ENCODE data around the gene ZNF576.
"Not testable (repeated sequence)": the region's sequence is repeated elsewhere in the genome, so short reads cannot be mapped to it uniquely, and the experiment has no call there.

Gene ZNF576

GRCh38 chr19:43595999-43596841 is at the start of gene ZNF576, which contains the start of gene IRGQ:
Gene ZNF576 (plus strand): TSS chr19:43596595. CDS start chr19:43597109, 514 bp downstream.
Gene IRGQ (minus strand): TSS chr19:43596134. CDS start chr19:43595338, 796 bp downstream.
- in situ Hi-C loops (cut with MboI; ENCODE audit: low sequenced_read_pairs): no loop called here

GRCh38 chr19:43547926-43548325 is 48.5 kb upstream of the ZNF576 start:
- in situ Hi-C loops (cut with MboI; ENCODE audit: low sequenced_read_pairs): not testable (repeated sequence)

GRCh38 chr19:43548706-43549105 is 47.7 kb upstream of the ZNF576 start:
- in situ Hi-C loops (cut with MboI; ENCODE audit: low sequenced_read_pairs): no loop called here

DNA sequence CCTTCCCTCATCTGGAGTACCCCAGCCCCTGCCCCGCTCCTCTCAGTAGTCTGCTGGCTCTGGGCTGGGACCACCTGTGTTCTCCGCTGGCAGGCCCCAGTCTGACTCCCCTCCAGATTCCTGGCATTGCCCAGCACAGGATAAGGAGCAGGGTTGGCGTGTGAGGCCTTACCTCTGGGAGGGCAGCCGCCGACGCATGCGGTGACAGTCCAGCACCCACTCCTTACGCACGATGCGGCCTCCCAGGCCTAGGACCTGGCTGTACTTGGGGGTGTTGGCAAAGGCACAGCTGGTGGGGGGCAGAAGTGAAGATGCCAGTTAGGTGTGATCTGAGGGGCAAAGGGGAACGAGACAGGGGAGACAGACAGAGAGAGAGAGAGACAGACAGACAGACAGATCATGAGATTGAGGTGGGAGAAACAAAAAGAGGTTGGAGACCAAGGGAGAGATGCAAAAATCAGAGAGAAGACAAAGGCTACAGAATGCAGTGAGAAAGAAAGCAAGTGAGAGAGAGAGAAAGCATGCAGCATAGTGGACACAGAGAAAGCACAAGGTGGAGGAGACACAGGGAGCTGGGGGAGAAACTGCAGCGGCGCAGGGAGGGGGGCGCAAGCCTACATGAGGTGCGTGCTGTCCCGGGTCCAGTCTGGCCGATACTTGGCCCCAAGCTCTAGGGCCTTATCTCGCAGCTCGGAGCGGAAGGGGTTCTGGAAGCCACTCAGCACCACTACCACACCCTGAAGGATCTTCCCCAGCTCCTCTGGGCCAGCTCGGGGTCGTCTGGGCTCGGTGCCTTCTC is 44.8 kb upstream of the ZNF576 start:
- in situ Hi-C loops (cut with MboI; ENCODE audit: low sequenced_read_pairs): no loop called here

DNA sequence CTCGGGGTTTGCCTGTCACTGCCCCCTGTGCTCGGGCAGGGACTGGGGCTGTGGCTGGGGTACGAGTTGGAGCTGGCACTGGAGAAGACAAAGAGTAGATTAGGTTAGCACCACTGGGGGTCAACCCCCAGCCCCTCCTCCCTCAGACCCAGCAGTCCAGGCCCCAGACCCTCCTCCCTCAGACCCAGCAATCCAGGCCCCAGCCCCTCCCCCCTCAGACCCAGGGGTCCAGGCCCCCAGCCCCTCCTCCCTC is 44.3 kb upstream of the ZNF576 start:
- in situ Hi-C loops (cut with MboI; ENCODE audit: low sequenced_read_pairs): no loop called here

DNA sequence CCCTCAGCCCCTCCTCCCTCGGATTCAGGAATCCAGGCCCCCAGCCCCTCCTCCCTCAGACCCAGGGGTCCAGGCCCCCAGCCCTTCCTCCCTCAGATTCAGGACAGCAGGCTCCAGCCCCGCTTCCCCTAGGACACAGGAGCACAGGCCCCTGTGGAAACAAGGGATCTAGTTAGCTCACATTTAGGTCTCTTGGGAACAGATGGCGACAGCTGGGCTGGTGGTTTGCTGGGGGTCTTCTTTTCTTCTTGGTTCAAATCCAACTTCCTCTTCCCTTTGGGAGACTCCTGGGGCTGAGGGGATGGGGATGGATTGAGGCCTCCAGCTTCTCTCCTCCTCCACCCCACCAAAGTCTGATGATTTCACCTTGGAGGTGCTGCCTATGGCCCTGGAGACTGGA is 43.8 kb upstream of the ZNF576 start:
- in situ Hi-C loops (cut with MboI; ENCODE audit: low sequenced_read_pairs): no loop called here

DNA sequence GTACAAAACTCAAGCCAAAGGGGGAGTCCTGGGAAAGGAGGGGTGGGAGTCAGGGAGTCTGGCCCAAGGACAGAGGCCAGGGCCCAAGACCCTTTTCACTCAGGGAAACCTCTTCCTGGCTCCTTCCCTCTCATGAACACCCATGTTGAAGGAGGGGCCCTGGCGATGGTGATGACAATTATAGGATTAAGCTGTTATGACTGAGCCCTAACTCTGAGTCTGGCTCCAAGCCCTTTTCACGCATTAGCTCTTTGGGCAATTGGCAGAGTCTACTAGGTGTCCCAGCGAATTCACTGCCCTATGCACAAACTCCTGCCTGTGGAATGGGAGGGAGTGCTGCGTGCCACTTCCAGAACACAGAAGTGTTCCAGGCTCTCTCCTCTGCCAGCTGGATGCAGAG is 42.7 kb upstream of the ZNF576 start:
- in situ Hi-C loops (cut with MboI; ENCODE audit: low sequenced_read_pairs): no loop called here

GRCh38 chr19:43554317-43554895 is 42.0 kb upstream of the ZNF576 start:
- in situ Hi-C loops (cut with MboI; ENCODE audit: low sequenced_read_pairs): no loop called here

DNA sequence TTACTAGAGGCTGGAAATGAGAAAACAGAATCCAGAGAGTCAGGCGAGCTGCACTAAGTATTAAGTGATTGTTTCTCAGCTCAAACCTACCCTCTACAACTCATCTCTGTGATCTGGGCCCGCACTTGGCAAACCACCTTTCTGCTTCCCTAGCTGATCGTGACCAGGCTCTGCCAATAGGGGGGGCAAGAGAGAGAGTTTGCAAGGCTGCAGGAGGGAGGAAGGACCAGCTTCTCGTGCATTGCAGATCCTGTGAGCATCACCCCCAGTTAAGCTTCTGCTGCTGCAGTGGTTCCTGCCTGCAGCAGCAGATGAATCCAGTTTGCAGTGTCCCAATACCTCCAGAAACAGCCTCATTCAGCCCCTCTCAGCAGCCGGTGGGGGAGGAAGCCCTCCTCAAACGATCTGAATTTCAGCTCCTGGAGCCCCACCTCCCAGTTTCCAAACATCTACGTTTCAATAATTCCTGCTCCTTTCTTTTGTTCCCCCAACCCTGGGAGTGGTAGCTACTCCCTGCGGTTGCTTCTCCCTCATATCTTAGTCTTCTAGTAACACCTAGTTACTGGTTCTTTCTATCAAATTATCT is 41.1 kb upstream of the ZNF576 start:
- in situ Hi-C loops (cut with MboI; ENCODE audit: low sequenced_read_pairs): no loop called here

DNA sequence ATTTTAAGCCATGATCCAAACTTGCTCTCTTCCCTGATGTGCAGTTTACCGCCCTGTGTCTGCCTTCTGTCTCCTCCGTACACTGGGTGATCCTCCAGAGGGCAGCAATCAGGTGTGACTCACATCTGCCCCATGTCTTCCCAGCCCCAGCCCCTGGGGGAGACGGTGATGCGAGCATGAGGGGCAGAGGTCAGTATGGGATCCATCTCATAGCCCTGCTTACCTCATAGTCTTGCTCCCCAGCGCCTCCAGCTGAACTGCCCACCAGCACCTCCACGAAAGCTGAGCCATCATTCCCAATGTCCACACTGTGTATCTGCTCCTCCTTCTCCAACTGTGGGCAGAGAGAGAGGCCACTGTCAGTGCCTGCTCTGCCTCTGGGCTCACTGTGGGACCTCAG is 35.7 kb upstream of the ZNF576 start:
- in situ Hi-C loops (cut with MboI; ENCODE audit: low sequenced_read_pairs): no loop called here

GRCh38 chr19:43561139-43561970 is 35.0 kb upstream of the ZNF576 start:
- in situ Hi-C loops (cut with MboI; ENCODE audit: low sequenced_read_pairs): no loop called here

GRCh38 chr19:43562226-43562697 is 34.1 kb upstream of the ZNF576 start:
- in situ Hi-C loops (cut with MboI; ENCODE audit: low sequenced_read_pairs): no loop called here

DNA sequence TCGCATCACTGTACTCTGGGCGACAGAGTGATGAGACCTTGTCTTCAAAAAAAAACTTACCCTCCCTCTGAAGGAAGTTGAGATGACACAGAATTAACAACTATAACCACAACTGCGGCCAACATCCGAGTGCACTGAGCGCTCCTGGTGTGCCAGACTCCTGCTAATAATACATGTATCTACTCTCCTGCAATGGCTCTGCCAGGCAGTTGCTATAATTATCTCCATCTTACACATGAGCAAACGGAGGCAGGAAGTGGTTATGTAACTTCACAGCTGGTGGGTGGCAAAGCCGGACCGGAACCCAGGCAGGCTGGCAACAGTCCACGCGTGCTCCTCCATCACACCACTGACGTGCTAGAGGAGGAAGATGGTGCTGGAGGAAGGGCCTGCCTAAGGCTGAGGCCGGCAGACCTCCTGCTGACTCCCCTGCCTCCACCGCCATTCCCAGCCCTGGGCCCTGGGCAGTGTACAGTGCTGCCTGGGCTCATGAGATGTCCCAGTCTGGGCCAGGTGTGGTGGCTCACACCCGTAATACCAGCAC is 33.6 kb upstream of the ZNF576 start:
- in situ Hi-C loops (cut with MboI; ENCODE audit: low sequenced_read_pairs): no loop called here

- in situ Hi-C loops (cut with MboI; ENCODE audit: low sequenced_read_pairs): no loop called here
Observed at GRCh38 chr19:43563816-43564457, 32.5 kb upstream of the ZNF576 start.

DNA sequence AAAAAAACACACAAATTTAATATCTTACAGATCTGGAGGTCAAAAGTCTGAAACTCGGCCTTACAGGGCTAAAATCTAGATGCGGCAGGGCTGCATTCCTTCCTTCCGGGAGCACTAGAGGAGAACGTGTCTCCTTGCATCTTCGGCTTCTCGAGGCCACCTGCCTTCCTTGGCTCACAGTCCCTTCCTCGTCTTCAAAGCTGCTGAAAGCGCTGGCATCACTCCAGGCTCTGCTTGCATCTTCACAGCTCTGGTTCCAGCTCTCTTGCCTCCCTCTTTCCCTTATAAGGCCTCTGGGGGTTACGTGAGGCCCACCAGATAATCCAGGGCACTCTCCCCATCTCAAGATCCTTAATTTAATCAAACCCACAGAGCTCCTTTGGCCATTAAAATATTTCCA is 31.6 kb upstream of the ZNF576 start:
- in situ Hi-C loops (cut with MboI; ENCODE audit: low sequenced_read_pairs): no loop called here

GRCh38 chr19:43569657-43570056 is 26.7 kb upstream of the ZNF576 start:
- in situ Hi-C loops (cut with MboI; ENCODE audit: low sequenced_read_pairs): no loop called here

DNA sequence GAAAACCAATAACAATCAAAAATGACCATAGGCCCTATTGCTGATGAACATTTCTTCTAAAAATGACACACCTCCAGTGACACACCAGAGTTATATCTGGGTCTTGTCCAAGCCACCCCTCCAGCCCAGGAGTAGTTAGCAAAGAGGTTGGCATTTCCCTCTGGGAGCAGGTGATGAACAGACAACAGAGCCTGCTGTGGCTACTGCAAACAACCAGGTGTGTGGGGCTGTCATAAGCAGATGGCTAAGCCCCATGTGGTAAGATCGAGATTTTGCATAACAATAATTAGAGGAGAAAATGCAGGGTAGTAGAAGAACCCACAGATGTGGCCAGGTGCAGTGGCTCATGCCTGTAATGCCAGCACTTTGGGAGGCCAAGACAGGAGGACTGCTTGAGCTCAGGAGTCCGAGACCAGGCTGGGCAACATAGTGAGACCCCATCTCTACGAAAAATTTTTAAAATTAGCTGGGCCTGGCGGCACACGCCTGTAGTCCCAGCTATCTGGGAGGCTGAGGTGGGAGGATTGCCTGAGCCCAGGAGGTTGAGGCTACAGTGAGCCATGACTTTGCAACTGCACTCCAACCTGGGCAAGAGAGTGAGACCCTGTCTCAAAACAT is 26.1 kb upstream of the ZNF576 start:
- in situ Hi-C loops (cut with MboI; ENCODE audit: low sequenced_read_pairs): no loop called here

GRCh38 chr19:43572171-43572588 is 24.2 kb upstream of the ZNF576 start:
- in situ Hi-C loops (cut with MboI; ENCODE audit: low sequenced_read_pairs): no loop called here

- in situ Hi-C loops (cut with MboI; ENCODE audit: low sequenced_read_pairs): no loop called here
Observed at GRCh38 chr19:43574424-43575155, 21.8 kb upstream of the ZNF576 start.

All from HL-60/S4 treated with phorbol 12-myristate 13-acetate at 8.2 ng/mL for 4 days and 3 days (cell line).